Mucosa of stomach (tissue), 1 donor: ENCODE measurements around the gene METTL25B.

Experiments used
- H3K27me3 ChIP-seq: one replicate; pipeline ENCODE4 v1.7.0; 2013; ENCODE audit warnings: mild to moderate bottlenecking, low read length; ENCODE audit not compliant: control insufficient read depth, insufficient read depth
- H3K36me3 ChIP-seq: one replicate; pipeline ENCODE4 v1.7.0; 2013; ENCODE audit warnings: low read length; ENCODE audit not compliant: control insufficient read depth, insufficient read depth
- H3K4me1 ChIP-seq: one replicate; pipeline ENCODE4 v1.7.0; 2013; ENCODE audit warnings: mild to moderate bottlenecking, low read length; ENCODE audit not compliant: control insufficient read depth, insufficient read depth
- H3K4me3 ChIP-seq: one replicate; pipeline ENCODE4 v1.7.0; 2013; ENCODE audit warnings: low read length
- H3K9ac ChIP-seq: one replicate; pipeline ENCODE4 v1.7.0; 2013; ENCODE audit warnings: mild to moderate bottlenecking, low read length, moderate library complexity
- H3K9me3 ChIP-seq: one replicate; pipeline ENCODE4 v1.7.0; 2013; ENCODE audit warnings: mild to moderate bottlenecking, low read length, moderate library complexity; ENCODE audit not compliant: control insufficient read depth
- donor health status: Pancreatic carcinoma.

METTL25B gene

DNA sequence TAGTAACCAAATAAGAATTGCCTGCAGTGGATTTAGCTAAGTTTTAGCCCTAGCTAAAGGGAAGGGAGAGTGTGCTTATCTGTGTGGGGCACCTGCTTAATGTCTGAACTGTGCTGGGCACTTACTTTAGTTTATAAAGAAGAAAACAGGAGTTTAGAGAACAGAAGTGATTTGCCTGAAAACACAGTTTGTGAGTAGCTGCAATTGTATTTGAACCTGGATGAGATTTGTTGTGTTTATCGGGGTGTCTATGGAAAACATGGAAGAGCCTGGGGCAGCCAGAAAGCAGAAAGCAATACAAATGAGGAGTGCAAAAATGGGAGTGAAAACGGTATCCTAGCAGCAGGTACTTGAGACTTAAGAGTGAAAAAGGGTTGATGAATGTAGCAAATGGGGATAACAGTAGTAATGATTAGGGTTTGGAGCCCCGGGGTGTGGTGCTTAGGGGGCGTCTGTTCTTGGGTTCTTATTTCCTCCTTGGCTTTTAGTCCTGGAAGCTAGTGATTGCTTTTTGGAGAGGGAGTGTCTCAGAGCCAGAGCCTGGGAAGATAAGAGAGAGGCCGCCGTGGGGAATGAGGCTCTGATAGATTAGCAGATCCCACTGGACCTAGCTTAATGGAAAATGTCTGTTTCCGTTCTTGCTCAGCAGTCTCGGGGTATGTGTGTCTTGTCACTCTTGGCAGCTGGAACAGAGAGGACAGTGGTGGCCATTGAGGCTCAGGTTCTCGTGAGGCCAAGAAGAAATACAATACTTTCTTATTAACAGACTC, 44.6 kb downstream of the METTL25B start:
- Histone ChIP-seq H3K9ac (no peak overlapping the region), H3K9me3 (no peaks in the 10 kb centered on the region), H3K36me3 (no peaks in the 10 kb centered on the region), H3K27me3 (no peaks in the 10 kb centered on the region), H3K4me3 (no peak overlapping the region), H3K4me1 (peaks cover 13% of the 10 kb centered on the region)

DNA sequence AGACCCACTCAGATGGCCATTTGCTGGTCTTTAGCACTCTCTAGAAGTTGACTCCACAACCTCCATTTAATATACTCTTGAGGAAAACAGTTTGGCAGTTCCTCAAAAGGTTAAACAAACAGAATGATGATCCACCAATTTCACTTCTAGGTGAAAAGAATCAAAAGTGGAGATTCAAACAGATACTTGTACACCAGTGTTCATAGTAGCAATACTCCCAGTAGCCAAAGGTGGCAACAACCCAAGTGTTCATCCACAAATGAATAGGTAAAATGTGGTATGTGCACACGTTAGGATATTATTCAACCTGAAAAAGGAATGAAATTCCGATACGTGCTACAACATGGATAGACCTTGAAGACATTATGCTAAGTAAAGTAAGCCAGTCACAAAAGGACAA, 45.3 kb downstream of the METTL25B start:
- Histone ChIP-seq H3K36me3 (no peaks in the 10 kb centered on the region), H3K4me1 (peaks cover 13% of the 10 kb centered on the region), H3K9ac (no peak overlapping the region), H3K9me3 (no peaks in the 10 kb centered on the region), H3K27me3 (no peaks in the 10 kb centered on the region), H3K4me3 (no peak overlapping the region)

DNA sequence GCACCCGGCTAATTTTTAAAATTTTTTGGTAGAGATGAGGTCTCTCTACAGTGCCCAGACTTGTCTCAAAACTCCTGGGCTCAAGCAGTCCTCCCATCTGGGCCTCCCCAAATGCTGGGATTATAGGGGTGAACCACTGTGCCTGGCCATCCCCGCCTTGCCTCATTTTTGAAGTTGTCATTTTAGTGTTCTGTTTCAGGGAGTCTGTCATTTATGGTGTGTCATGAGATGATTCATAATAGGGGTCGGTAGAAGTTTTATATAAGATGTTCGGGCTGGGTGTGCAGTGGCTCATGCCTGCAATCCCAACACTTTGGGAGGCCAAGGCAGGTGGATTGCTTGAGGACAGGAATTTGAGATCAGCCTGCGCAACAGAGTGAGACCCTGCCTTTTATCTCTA, 47.5 kb downstream of the METTL25B start:
- Histone ChIP-seq H3K36me3 (no peaks in the 10 kb centered on the region), H3K27me3 (no peaks in the 10 kb centered on the region), H3K9ac (no peak overlapping the region), H3K4me3 (no peak overlapping the region), H3K9me3 (no peaks in the 10 kb centered on the region), H3K4me1 (peaks cover 6% of the 10 kb centered on the region)

DNA sequence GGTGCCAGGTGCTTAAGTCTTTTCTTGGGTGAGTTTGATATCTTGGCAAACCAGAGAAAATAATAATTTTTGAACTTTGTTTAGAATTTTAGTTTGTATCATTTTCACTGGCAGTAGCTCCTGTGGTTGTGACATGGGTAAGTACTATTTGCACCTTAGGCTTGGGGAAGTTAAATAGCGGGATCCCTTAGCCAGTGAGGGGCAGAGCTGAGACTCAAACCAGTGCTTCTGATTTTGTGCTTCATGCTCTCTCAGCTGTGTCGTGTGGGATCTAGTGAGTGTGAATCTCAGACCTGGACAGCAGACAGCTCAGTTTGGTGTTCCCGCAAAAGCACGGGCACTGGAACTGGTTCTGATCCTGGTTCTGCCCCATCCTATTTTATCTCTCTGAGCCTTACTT, 48.7 kb downstream of the METTL25B start:
- H3K36me3 ChIP-seq, result no peaks in the 10 kb centered on the region
- no peaks in the 10 kb centered on the region for H3K9me3 ChIP-seq
- peaks cover 6% of the 10 kb centered on the region for H3K4me1 ChIP-seq
- no peak overlapping the region for H3K9ac ChIP-seq
- no peaks in the 10 kb centered on the region for H3K27me3 ChIP-seq
- no peak overlapping the region for H3K4me3 ChIP-seq

DNA sequence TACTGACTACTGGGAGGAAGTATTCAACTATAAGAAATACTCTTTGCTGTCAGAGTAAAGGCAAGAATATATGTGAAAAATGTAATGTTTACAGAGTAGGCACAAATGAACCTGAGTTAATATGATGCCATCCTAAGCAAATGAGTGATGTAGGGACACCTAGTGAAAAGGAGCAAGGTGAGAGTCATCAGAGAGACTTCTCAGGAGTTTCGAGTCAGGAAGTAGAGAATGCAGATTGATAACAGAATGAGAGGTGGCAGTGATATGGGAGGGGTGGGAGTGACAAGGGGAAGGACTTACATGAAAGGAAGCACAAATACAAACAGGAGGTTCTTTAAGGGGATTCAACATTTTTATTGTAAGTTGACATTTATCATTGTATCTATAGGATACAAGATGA, 49.3 kb downstream of the METTL25B start:
- Histone ChIP-seq H3K4me3 (no peak overlapping the region), H3K9ac (no peak overlapping the region), H3K4me1 (peaks cover 5% of the 10 kb centered on the region), H3K9me3 (no peaks in the 10 kb centered on the region), H3K27me3 (no peaks in the 10 kb centered on the region), H3K36me3 (no peaks in the 10 kb centered on the region)

DNA sequence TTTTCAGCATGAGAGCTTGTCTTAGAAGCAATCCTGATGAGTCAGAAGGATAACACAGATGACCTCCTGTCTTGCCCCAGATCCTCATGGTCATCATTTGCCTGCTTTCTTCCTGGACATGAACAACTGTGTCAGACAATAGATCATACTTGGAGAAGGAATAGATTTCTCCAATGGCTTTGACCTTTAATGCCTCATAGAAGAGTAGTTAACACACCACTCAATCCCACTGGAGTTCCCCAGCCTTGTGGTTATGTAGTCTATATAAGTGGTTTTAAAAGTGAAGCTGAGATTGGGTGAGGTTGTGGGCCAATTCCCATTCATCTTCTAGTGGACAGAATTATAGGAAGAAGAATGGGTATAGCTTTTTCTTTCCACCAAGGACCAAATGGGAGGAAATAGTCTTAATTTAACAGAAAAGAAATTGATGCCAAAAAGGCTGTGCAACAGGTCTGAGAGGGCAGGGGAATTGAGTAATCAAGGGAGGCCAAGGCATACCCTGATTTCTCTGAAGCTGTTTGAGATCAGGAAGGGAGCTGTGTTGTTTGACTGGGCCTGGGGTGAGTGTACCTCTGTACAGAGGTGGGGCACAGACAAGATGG, 53.4 kb downstream of the METTL25B start:
- H3K9me3 ChIP-seq, result no peaks in the 10 kb centered on the region
- H3K4me3 ChIP-seq, result no peak overlapping the region
- H3K9ac ChIP-seq, result no peak overlapping the region
- no peaks in the 10 kb centered on the region for H3K4me1 ChIP-seq
- H3K36me3 ChIP-seq, result no peaks in the 10 kb centered on the region
- no peaks in the 10 kb centered on the region for H3K27me3 ChIP-seq

DNA sequence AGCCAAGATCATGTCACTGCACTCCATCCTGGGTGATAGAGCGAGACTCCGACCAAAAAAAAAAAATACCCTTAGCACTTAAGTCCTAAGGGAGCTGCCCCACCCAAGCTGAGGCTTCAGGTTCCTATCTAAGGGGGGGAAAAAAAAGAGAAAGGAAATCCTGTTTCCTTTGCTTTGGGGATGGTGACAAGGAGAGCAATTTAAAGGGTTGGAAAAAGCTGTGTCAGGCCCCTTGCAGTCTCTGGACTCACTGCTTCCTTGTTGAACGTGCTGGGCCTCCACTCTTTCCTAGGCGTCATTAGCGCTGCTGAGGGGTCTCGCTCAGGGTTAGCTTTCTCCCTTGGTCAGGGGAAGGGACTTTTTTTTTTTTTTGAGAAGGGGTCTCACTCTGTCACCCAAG, 57.2 kb downstream of the METTL25B start:
- Histone ChIP-seq H3K9me3 (no peaks in the 10 kb centered on the region), H3K4me3 (no peak overlapping the region), H3K9ac (no peak overlapping the region), H3K36me3 (no peaks in the 10 kb centered on the region), H3K27me3 (no peaks in the 10 kb centered on the region), H3K4me1 (no peaks in the 10 kb centered on the region)
